Measurements from ENCODE around the gene PCBP3. TPM values are rescaled to one million over a fixed set of nuclear protein-coding genes. Genes with fewer than 3 reads are reported as not detected.

The PCBP3 gene
- total and polyA plus RNA-seq, 4 donors, result 0.36 to 1.6 (median 0.42) TPM

GRCh38 chr21:45965084-45965809 lies 321.7 kb downstream of the PCBP3 start:
- Histone ChIP-seq H3K9me3 (ENCODE audit: control insufficient read depth in 4 of 4, low read length in 3 of 4) (peaks cover 0 to 2% (median 0%) of the 10 kb centered on the region in 4 donors), H3K36me3 (ENCODE audit: control insufficient read depth in 4 of 4, insufficient read depth in 3 of 4, low read depth in 1 of 4, low read length in 3 of 4) (no peaks in the 10 kb centered on the region), H3K4me3 (ENCODE audit: low read depth in 1 of 3, low read length in 3 of 3) (no peak overlapping the region), H3K27ac (ENCODE audit: low read depth in 1 of 2, low read length in 2 of 2) (no peak overlapping the region), H3K4me1 (ENCODE audit: control insufficient read depth in 4 of 4, insufficient read depth in 4 of 4, low read length in 3 of 4) (peaks cover 0 to 5% (median 2%) of the 10 kb centered on the region in 4 donors), H3K9ac (ENCODE audit: low read depth in 1 of 2, low read length in 2 of 2) (no peak overlapping the region), H3K27me3 (ENCODE audit: control insufficient read depth in 4 of 4, insufficient read depth in 4 of 4, low read length in 3 of 4) (no peaks in the 10 kb centered on the region)
- 90% methylated on average over 4 of the region's 4 CpGs for WGBS
- DNase-seq (ENCODE audit: low spot score), result no peak
- TF ChIP-seq, protein P1, sequence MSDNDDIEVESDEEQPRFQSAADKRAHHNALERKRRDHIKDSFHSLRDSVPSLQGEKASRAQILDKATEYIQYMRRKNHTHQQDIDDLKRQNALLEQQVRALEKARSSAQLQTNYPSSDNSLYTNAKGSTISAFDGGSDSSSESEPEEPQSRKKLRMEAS (IDR thresholded peaks at IDR 0.05), result no peak
- TF ChIP-seq, protein P2, sequence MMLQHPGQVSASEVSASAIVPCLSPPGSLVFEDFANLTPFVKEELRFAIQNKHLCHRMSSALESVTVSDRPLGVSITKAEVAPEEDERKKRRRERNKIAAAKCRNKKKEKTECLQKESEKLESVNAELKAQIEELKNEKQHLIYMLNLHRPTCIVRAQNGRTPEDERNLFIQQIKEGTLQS (IDR thresholded peaks at IDR 0.05), result no peak
- TF ChIP-seq RXRA (IDR thresholded peaks at IDR 0.05), result peak in 1 of 2 donors; percentile 30
- TF ChIP-seq YY1 (IDR thresholded peaks at IDR 0.05), result peak; percentile 13
- peak; percentile 93 to 96 for TF ChIP-seq HNF4A (conservative IDR thresholded peaks at IDR 0.05)
- peak; percentile 79 for TF ChIP-seq HNF4G (IDR thresholded peaks at IDR 0.05)
- TF ChIP-seq SP1 (IDR thresholded peaks at IDR 0.05), result peak; percentile 54

GRCh38 chr21:45966791-45967394 lies 323.4 kb downstream of the PCBP3 start:
- DNase-seq (ENCODE audit: low spot score), result no peak

GRCh38 chr21:45969921-45970673 lies 326.6 kb downstream of the PCBP3 start:
- Histone ChIP-seq H3K4me1 (ENCODE audit: control insufficient read depth in 4 of 4, insufficient read depth in 4 of 4, low read length in 3 of 4) (peaks cover 15 to 31% (median 25%) of the 10 kb centered on the region in 4 donors), H3K4me3 (ENCODE audit: low read depth in 1 of 3, low read length in 3 of 3) (no peak overlapping the region), H3K9me3 (ENCODE audit: control insufficient read depth in 4 of 4, low read length in 3 of 4) (no peaks in the 10 kb centered on the region), H3K9ac (ENCODE audit: low read depth in 1 of 2, low read length in 2 of 2) (no peak overlapping the region), H3K27me3 (ENCODE audit: control insufficient read depth in 4 of 4, insufficient read depth in 4 of 4, low read length in 3 of 4) (peaks cover 0 to 5% (median under 1%) of the 10 kb centered on the region in 4 donors), H3K36me3 (ENCODE audit: control insufficient read depth in 4 of 4, insufficient read depth in 3 of 4, low read depth in 1 of 4, low read length in 3 of 4) (no peaks in the 10 kb centered on the region), H3K27ac (ENCODE audit: low read depth in 1 of 2, low read length in 2 of 2) (no peak overlapping the region)
- DNase-seq (ENCODE audit: low spot score), result no peak
- 70% methylated on average over 22 of the region's 22 CpGs for WGBS
- TF ChIP-seq RXRA (IDR thresholded peaks at IDR 0.05), result no peak

More at GRCh38 chr21:45966791-45967394, 323.4 kb downstream of the PCBP3 start:
- H3K27ac ChIP-seq (ENCODE audit: low read depth in 1 of 2, low read length in 2 of 2), result no peak overlapping the region
- H3K36me3 ChIP-seq (ENCODE audit: control insufficient read depth in 4 of 4, insufficient read depth in 3 of 4, low read depth in 1 of 4, low read length in 3 of 4), result no peaks in the 10 kb centered on the region
- TF ChIP-seq NR2F2 (IDR thresholded peaks at IDR 0.05), result no peak
- TF ChIP-seq TAF1 (conservative IDR thresholded peaks at IDR 0.05), result no peak
- no peak for TF ChIP-seq JUND (IDR thresholded peaks at IDR 0.05)
- TF ChIP-seq HNF4G (IDR thresholded peaks at IDR 0.05), result no peak
- TF ChIP-seq EGR1 (IDR thresholded peaks at IDR 0.05; ENCODE audit: low read depth in 2 of 2), result no peak
- no peak for TF ChIP-seq FOXA2 (IDR thresholded peaks at IDR 0.05)
- peaks cover 0 to 11% (median 6%) of the 10 kb centered on the region in 4 donors for H3K4me1 ChIP-seq (ENCODE audit: control insufficient read depth in 4 of 4, insufficient read depth in 4 of 4, low read length in 3 of 4)
- H3K27me3 ChIP-seq (ENCODE audit: control insufficient read depth in 4 of 4, insufficient read depth in 4 of 4, low read length in 3 of 4), result no peaks in the 10 kb centered on the region
- H3K4me3 ChIP-seq (ENCODE audit: low read depth in 1 of 3, low read length in 3 of 3), result no peak overlapping the region
- no peak overlapping the region for H3K9ac ChIP-seq (ENCODE audit: low read depth in 1 of 2, low read length in 2 of 2)
- peaks cover 0 to 2% (median 0%) of the 10 kb centered on the region in 4 donors for H3K9me3 ChIP-seq (ENCODE audit: control insufficient read depth in 4 of 4, low read length in 3 of 4)
- WGBS, result 75% methylated on average over 9 of the region's 9 CpGs
